HepG2 (cell line): Measurements from ENCODE around the gene ANKFY1. TPM values are rescaled to one million over a fixed set of nuclear protein-coding genes. Genes with fewer than 3 reads are reported as not detected.

Experiments used
- BCLAF1 ChIP-seq: fragments of 450-650 bp; IDR thresholded peaks from 2 replicates; pipeline ENCODE4 v1.6.1; 2017; ENCODE audit warnings: mild to moderate bottlenecking
- CC2D1A ChIP-seq: sonication (generic); formaldehyde crosslinking; IDR thresholded peaks from 2 replicates; pipeline ENCODE4 v1.8.1; 2023; ENCODE audit warnings: mild to moderate bottlenecking, missing genetic modification reagents
- CENPT ChIP-seq: sonication (generic); formaldehyde crosslinking; IDR thresholded peaks from 2 replicates; pipeline ENCODE4 v1.8.0; 2022; ENCODE audit warnings: low read depth, mild to moderate bottlenecking, moderate library complexity, missing genetic modification reagents
- DNMT1 ChIP-seq: sonication (generic); formaldehyde crosslinking; IDR thresholded peaks from 2 replicates; pipeline ENCODE4 v1.5.1; 2020; ENCODE audit warnings: mild to moderate bottlenecking, missing genetic modification reagents
- FOXJ3 ChIP-seq: sonication (generic); formaldehyde crosslinking; IDR thresholded peaks from 2 replicates; pipeline ENCODE4 v1.4.0; 2020; ENCODE audit warnings: missing genetic modification reagents, mild to moderate bottlenecking, borderline replicate concordance
- HOMEZ ChIP-seq: IDR thresholded peaks from 2 replicates; pipeline ENCODE4 v1.6.1; 2016; ENCODE audit warnings: low read depth
- JDP2 ChIP-seq: sonication (generic); formaldehyde crosslinking; IDR thresholded peaks from 2 replicates; pipeline ENCODE4 v1.8.1; 2022; ENCODE audit warnings: missing genetic modification reagents, borderline replicate concordance
- NR2F1 ChIP-seq, 2 experiments: fragments of 450-650 bp in 1 of 2; formaldehyde crosslinking in 1 of 2; IDR thresholded peaks; 2 replicates each; pipeline versions ENCODE4 v1.5.0 to v1.6.1; 2016 to 2020; ENCODE audit warnings: mild to moderate bottlenecking in 1 of 2, missing compliant biosample characterization in 1 of 2, missing genetic modification reagents in 1 of 2, moderate library complexity in 1 of 2
- RARA ChIP-seq: IDR thresholded peaks from 2 replicates; pipeline ENCODE4 v1.6.1; 2016; ENCODE audit warnings: missing genetic modification reagents, missing compliant biosample characterization
- RBM22 ChIP-seq: fragments of 200-400 bp; formaldehyde crosslinking; optimal IDR thresholded peaks from 2 replicates; pipeline ENCODE3; 2017; ENCODE audit warnings: mild to moderate bottlenecking, low read length, moderate library complexity
- RFX5 ChIP-seq: IDR thresholded peaks from 2 replicates; pipeline ENCODE4 v1.6.1; 2011; ENCODE audit warnings: low read depth, low read length, improper control_type of control experiment
- TCF12 ChIP-seq, 2 experiments: fragments of 450-650 bp in 1 of 2; sonication (generic) in 1 of 2; formaldehyde crosslinking in 1 of 2; IDR thresholded peaks; 2 replicates each; pipeline versions ENCODE4 v1.6.1 to v1.8.0; 2017 to 2022; ENCODE audit warnings: antibody characterized with exemption in 1 of 2, mild to moderate bottlenecking in 1 of 2, missing genetic modification reagents in 1 of 2, moderate library complexity in 1 of 2
- THAP9 ChIP-seq: sonication (generic); formaldehyde crosslinking; IDR thresholded peaks from 2 replicates; pipeline ENCODE4; 2020; ENCODE audit warnings: missing genetic modification reagents, mild to moderate bottlenecking, borderline replicate concordance
- ZBTB43 ChIP-seq: sonication (generic); formaldehyde crosslinking; conservative IDR thresholded peaks from 2 replicates; pipeline ENCODE4 v1.4.0; 2020; ENCODE audit warnings: missing genetic modification reagents
- ZMAT3 ChIP-seq: sonication (generic); formaldehyde crosslinking; conservative IDR thresholded peaks from 2 replicates; pipeline ENCODE4 v1.7.0; 2021; ENCODE audit warnings: missing genetic modification reagents
- ZNF292 ChIP-seq: sonication (generic); formaldehyde crosslinking; IDR thresholded peaks from 2 replicates; pipeline ENCODE4 v1.8.1; 2022; ENCODE audit warnings: mild to moderate bottlenecking, low read depth, missing genetic modification reagents, borderline replicate concordance
- ZNF577 ChIP-seq: sonication (generic); formaldehyde crosslinking; IDR thresholded peaks from 2 replicates; pipeline ENCODE4 v1.4.0; 2020; ENCODE audit warnings: mild to moderate bottlenecking, low read depth, missing genetic modification reagents, borderline replicate concordance
- ZNF607 ChIP-seq: sonication (generic); formaldehyde crosslinking; IDR thresholded peaks from 2 replicates; pipeline ENCODE4 v1.5.1; 2020; ENCODE audit warnings: missing genetic modification reagents, mild to moderate bottlenecking, borderline replicate concordance
- ZNF737 ChIP-seq: sonication (generic); formaldehyde crosslinking; IDR thresholded peaks from 2 replicates; pipeline ENCODE4 v1.5.0; 2020; ENCODE audit warnings: missing genetic modification reagents, mild to moderate bottlenecking, borderline replicate concordance
- polyA plus RNA-seq, 8 experiments: library from polyadenylated mRNA; depleted of rRNA in 3 of 8; stranded (reverse) in 7 of 8; unstranded in 1 of 8; fragments of >200 nt; fragmentation: Illumina TruSeq in 4 of 8; extraction: Trizol in 4 of 8; gene quantifications; 2 replicates each; pipeline versions ENCODE4 v1.2.1 to v1.2.3, GENCODE V29; 2011 to 2016; ENCODE audit warnings: low read depth in 4 of 8, missing spikeins in 1 of 8, mixed read lengths in 1 of 8; ENCODE audit not compliant: insufficient read depth in 1 of 8
- total RNA-seq, 5 experiments: library from RNA; depleted of rRNA; stranded (reverse); fragments of >200 nt; fragmentation: Illumina TruSeq; extraction: Trizol; gene quantifications; 2 replicates each; pipeline ENCODE4 v1.2.3, GENCODE V29; 2016; ENCODE audit warnings: low read depth in 1 of 5

Gene ANKFY1
- total and polyA plus RNA-seq, 2 of the 13 experiments (the other 11 are each of a cell fraction or from before 2014, with no cell fraction given) = 11.9 to 16.8 TPM

- TF ChIP-seq BCLAF1 (no peak), CENPT (CRISPR knock-in tag) (no peak), ZNF292 (CRISPR knock-in tag) (no peak), HOMEZ (CRISPR knock-in tag) (peak; percentile 77; the same call in 1 of the 2 replicates), RFX5 (no peak), ZBTB43 (CRISPR knock-in tag) (no peak), RBM22 (peak; percentile 86), ZNF577 (CRISPR knock-in tag) (no peak; the same call in 1 of the 2 replicates), THAP9 (CRISPR knock-in tag) (peak; percentile 87; the same call in 1 of the 2 replicates), ZMAT3 (CRISPR knock-in tag) (no peak), JDP2 (CRISPR knock-in tag) (no peak), RARA (CRISPR knock-in tag) (no peak), ZNF607 (peak; percentile 76; the same call in 1 of the 2 replicates), ZNF737 (CRISPR knock-in tag) (no peak), FOXJ3 (CRISPR knock-in tag) (peak; percentile 47; the same call in 1 of the 2 replicates), TCF12 (IDR thresholded peaks at IDR 0.05) (no peak), TCF12 (CRISPR knock-in tag; IDR thresholded peaks at IDR 0.05) (no peak), DNMT1 (CRISPR knock-in tag) (no peak), NR2F1 (CRISPR knock-in tag; IDR thresholded peaks at IDR 0.05) (no peak), CC2D1A (CRISPR knock-in tag) (no peak)
Observed at GRCh38 chr17:4263282-4264215, at the start of gene ANKFY1 (continued).
